ENCODE results near the gene RRP15.
A peak's percentile ranks its signal among the peaks of the same experiment; 100 is the strongest.

Gene RRP15

GRCh38 chr1:218377143-218377660 lies 92.1 kb downstream of the RRP15 start:
- H3K4me3 ChIP-seq (ENCODE audit: low read depth, low read length), result 0 out of 2 replicates have a peak overlapping the region, but pooled peaks have one; percentile 11
- no peak for TF ChIP-seq CTCF (IDR thresholded peaks at IDR 0.05; ENCODE audit: low read depth, low read length)

GRCh38 chr1:218380125-218380977 lies 95.3 kb downstream of the RRP15 start:
- TF ChIP-seq CTCF (IDR thresholded peaks at IDR 0.05; ENCODE audit: low read depth, low read length), result no peak
- no peak overlapping the region for H3K4me3 ChIP-seq (ENCODE audit: low read depth, low read length)

- no peak overlapping the region for H3K4me3 ChIP-seq (ENCODE audit: low read depth, low read length)
- TF ChIP-seq CTCF (IDR thresholded peaks at IDR 0.05; ENCODE audit: low read depth, low read length), result no peak
Measured at GRCh38 chr1:218382261-218382660, 97.2 kb downstream of the RRP15 start.

GRCh38 chr1:218383051-218383450 lies 98.0 kb downstream of the RRP15 start:
- no peak for TF ChIP-seq CTCF (IDR thresholded peaks at IDR 0.05; ENCODE audit: low read depth, low read length)
- H3K4me3 ChIP-seq (ENCODE audit: low read depth, low read length), result no peak overlapping the region

GRCh38 chr1:218383681-218384080 lies 98.6 kb downstream of the RRP15 start:
- peak overlapping the region; percentile 11; the same call in 1 of the 2 replicates for H3K4me3 ChIP-seq (ENCODE audit: low read depth, low read length)
- no peak for TF ChIP-seq CTCF (IDR thresholded peaks at IDR 0.05; ENCODE audit: low read depth, low read length)

GRCh38 chr1:218384581-218384993 lies 99.5 kb downstream of the RRP15 start:
- no peak overlapping the region for H3K4me3 ChIP-seq (ENCODE audit: low read depth, low read length)

More at GRCh38 chr1:218384581-218384993, 99.5 kb downstream of the RRP15 start:
- TF ChIP-seq CTCF (IDR thresholded peaks at IDR 0.05; ENCODE audit: low read depth, low read length), result no peak
